Smooth muscle cell (in vitro differentiated cells): ENCODE results near the gene AGBL4. TPM values are rescaled to one million over a fixed set of nuclear protein-coding genes. Genes with fewer than 3 reads are reported as not detected.

ENCODE experiments used
- DNase-seq: peaks from one replicate; lab custom pipeline; 2025; ENCODE audit not compliant: unreplicated experiment; lab: John Stamatoyannopoulos, UW
- H2AFZ ChIP-seq: fragments of 200-600 bp; sonication (generic); 2 replicates; pipeline ENCODE4 v1.6.0; 2016; ENCODE audit warnings: antibody characterized with exemption, low read depth, mild to moderate bottlenecking
- H3F3A ChIP-seq: fragments of 200-600 bp; sonication (generic); 2 replicates; pipeline ENCODE4 v1.6.0; 2017; ENCODE audit warnings: antibody characterized with exemption, low read depth
- H3K27ac ChIP-seq: fragments of 200-600 bp; sonication (generic); 2 replicates; pipeline ENCODE4 v1.5.1; 2016; ENCODE audit warnings: low read depth, mild to moderate bottlenecking
- H3K27me3 ChIP-seq: fragments of 200-600 bp; sonication (generic); 2 replicates; pipeline ENCODE4 v1.6.1; 2016; ENCODE audit warnings: low read depth, mild to moderate bottlenecking
- H3K36me3 ChIP-seq: fragments of 200-600 bp; sonication (generic); 2 replicates; pipeline ENCODE4 v1.5.1; 2016; ENCODE audit warnings: low read depth
- H3K4me1 ChIP-seq: fragments of 200-600 bp; sonication (generic); 2 replicates; pipeline ENCODE4 v1.5.1; 2016; ENCODE audit warnings: low read depth
- H3K4me2 ChIP-seq: fragments of 200-600 bp; sonication (generic); 2 replicates; pipeline ENCODE4 v1.6.0; 2016; ENCODE audit warnings: mild to moderate bottlenecking
- H3K4me3 ChIP-seq: fragments of 200-600 bp; sonication (generic); 2 replicates; pipeline ENCODE4 v1.5.1; 2016; ENCODE audit warnings: mild to moderate bottlenecking
- H3K79me2 ChIP-seq: fragments of 200-600 bp; sonication (generic); 2 replicates; pipeline ENCODE4 v1.6.0; 2016; ENCODE audit warnings: low read depth, mild to moderate bottlenecking
- H3K9ac ChIP-seq: fragments of 200-600 bp; sonication (generic); 2 replicates; pipeline ENCODE4 v1.6.0; 2016; ENCODE audit warnings: low read depth
- H3K9me3 ChIP-seq: fragments of 200-600 bp; sonication (generic); replicated peaks from 2 replicates; pipeline ENCODE4 v1.5.1; 2016; ENCODE audit warnings: low read depth
- H4K20me1 ChIP-seq: fragments of 200-600 bp; sonication (generic); 2 replicates; pipeline ENCODE4 v1.6.0; 2016; ENCODE audit warnings: low read depth
- WGBS: methylation state at CpG from one replicate; pipeline ENCODE4 v1.1.7; 2016; ENCODE audit warnings: low lambda C conversion rate; 5-methylcytosine and 5-hydroxymethylcytosine counted together
- polyA plus RNA-seq: library from polyadenylated mRNA; unstranded; fragments of >200 nt; fragmentation: Nextera tagmentation; extraction: Ambion mirVana; gene quantifications from 2 replicates; pipeline ENCODE4 v1.2.1, GENCODE V29; 2016
- total RNA-seq: library from RNA; depleted of rRNA; stranded (reverse); fragments of >200 nt; gene quantifications from 2 replicates; pipeline ENCODE4 v1.2.3, GENCODE V29; 2014
- TF ChIP-seq, protein P1 (sequence below): fragments of 200-600 bp; sonication (generic); IDR thresholded peaks from 2 replicates; pipeline ENCODE4 v1.5.1; 2017; ENCODE audit warnings: borderline replicate concordance, mild to moderate bottlenecking, antibody characterized with exemption; ENCODE audit not compliant: insufficient read depth, poor library complexity, severe bottlenecking

The AGBL4 gene
- total and polyA plus RNA-seq, 2 experiments from 2014 or later = 0.29 TPM; not detected in 1

GRCh38 chr1:48728584-48728983, 1295.2 kb downstream of the AGBL4 start:
- Histone ChIP-seq H3K36me3 (no peaks in the 10 kb centered on the region), H3K9ac (no peak overlapping the region), H4K20me1 (no peaks in the 10 kb centered on the region), H2AFZ (no peak overlapping the region), H3K4me2 (no peak overlapping the region), H3K79me2 (no peaks in the 10 kb centered on the region), H3K27ac (no peak overlapping the region), H3K4me1 (no peaks in the 10 kb centered on the region), H3K27me3 (no peaks in the 10 kb centered on the region), H3F3A (no peaks in the 10 kb centered on the region), H3K9me3 (no peaks in the 10 kb centered on the region), H3K4me3 (no peak overlapping the region)
- 91% methylated on average over 2 of the region's 2 CpGs for WGBS
- DNase-seq = no peak
- TF ChIP-seq, protein P1, sequence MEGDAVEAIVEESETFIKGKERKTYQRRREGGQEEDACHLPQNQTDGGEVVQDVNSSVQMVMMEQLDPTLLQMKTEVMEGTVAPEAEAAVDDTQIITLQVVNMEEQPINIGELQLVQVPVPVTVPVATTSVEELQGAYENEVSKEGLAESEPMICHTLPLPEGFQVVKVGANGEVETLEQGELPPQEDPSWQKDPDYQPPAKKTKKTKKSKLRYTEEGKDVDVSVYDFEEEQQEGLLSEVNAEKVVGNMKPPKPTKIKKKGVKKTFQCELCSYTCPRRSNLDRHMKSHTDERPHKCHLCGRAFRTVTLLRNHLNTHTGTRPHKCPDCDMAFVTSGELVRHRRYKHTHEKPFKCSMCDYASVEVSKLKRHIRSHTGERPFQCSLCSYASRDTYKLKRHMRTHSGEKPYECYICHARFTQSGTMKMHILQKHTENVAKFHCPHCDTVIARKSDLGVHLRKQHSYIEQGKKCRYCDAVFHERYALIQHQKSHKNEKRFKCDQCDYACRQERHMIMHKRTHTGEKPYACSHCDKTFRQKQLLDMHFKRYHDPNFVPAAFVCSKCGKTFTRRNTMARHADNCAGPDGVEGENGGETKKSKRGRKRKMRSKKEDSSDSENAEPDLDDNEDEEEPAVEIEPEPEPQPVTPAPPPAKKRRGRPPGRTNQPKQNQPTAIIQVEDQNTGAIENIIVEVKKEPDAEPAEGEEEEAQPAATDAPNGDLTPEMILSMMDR = no peak

GRCh38 chr1:48726557-48727215, 1297.1 kb downstream of the AGBL4 start:
- Histone ChIP-seq H3K9me3 (no peaks in the 10 kb centered on the region), H2AFZ (no peak overlapping the region), H3K36me3 (no peaks in the 10 kb centered on the region), H3K79me2 (no peaks in the 10 kb centered on the region), H3K27me3 (no peaks in the 10 kb centered on the region), H3K4me2 (no peak overlapping the region), H3F3A (no peaks in the 10 kb centered on the region), H4K20me1 (no peaks in the 10 kb centered on the region), H3K4me1 (no peaks in the 10 kb centered on the region), H3K9ac (no peak overlapping the region), H3K27ac (no peak overlapping the region), H3K4me3 (no peak overlapping the region)
- TF ChIP-seq, protein P1 = no peak
- 95% methylated on average over 4 of the region's 4 CpGs for WGBS
- DNase-seq = no peak

GRCh38 chr1:48726139-48726538, 1297.6 kb downstream of the AGBL4 start:
- no peak overlapping the region for H3K9ac ChIP-seq
- no peak overlapping the region for H3K4me2 ChIP-seq
- no peak overlapping the region for H2AFZ ChIP-seq
- TF ChIP-seq, protein P1 = no peak
- 95% methylated on average over 2 of the region's 2 CpGs for WGBS
- no peaks in the 10 kb centered on the region for H4K20me1 ChIP-seq
- H3K79me2 ChIP-seq = no peaks in the 10 kb centered on the region
- no peak overlapping the region for H3K27ac ChIP-seq
- H3K27me3 ChIP-seq = peaks cover under 1% of the 10 kb centered on the region
- H3K4me3 ChIP-seq = no peak overlapping the region
- H3K36me3 ChIP-seq = no peaks in the 10 kb centered on the region
- DNase-seq = no peak
- no peaks in the 10 kb centered on the region for H3F3A ChIP-seq
- no peaks in the 10 kb centered on the region for H3K4me1 ChIP-seq
- no peaks in the 10 kb centered on the region for H3K9me3 ChIP-seq
